ENCODE results near the gene GRK5.

Gene GRK5

GRCh38 chr10:119208553-119208940 lies 1.2 kb downstream of the GRK5 start:
- H3K9me3 ChIP-seq (ENCODE audit: severe bottlenecking), result no peaks in the 10 kb centered on the region
- no peaks in the 10 kb centered on the region; the same call in 1 of the 2 replicates for H3K36me3 ChIP-seq
- peak overlapping the region; percentile 77 for H3K27ac ChIP-seq
- no peak for TF ChIP-seq CTCF (IDR thresholded peaks at IDR 0.05; ENCODE audit: low read depth, low read length)
- no peaks in the 10 kb centered on the region for H3K27me3 ChIP-seq (ENCODE audit: insufficient read depth, low read depth, severe bottlenecking)
- H3K4me3 ChIP-seq (ENCODE audit: low read depth, low read length), result peak overlapping the region; percentile 54
- no peak for DNase-seq

- peak overlapping the region; percentile 54 for H3K4me3 ChIP-seq (ENCODE audit: low read depth, low read length)
- no peaks in the 10 kb centered on the region; the same call in 1 of the 2 replicates for H3K36me3 ChIP-seq
- DNase-seq, result peak; percentile 77
- H3K27me3 ChIP-seq (ENCODE audit: insufficient read depth, low read depth, severe bottlenecking), result no peaks in the 10 kb centered on the region
- H3K9me3 ChIP-seq (ENCODE audit: severe bottlenecking), result no peaks in the 10 kb centered on the region
- peak overlapping the region; percentile 80 for H3K27ac ChIP-seq
- peak; percentile 85 for TF ChIP-seq CTCF (IDR thresholded peaks at IDR 0.05; ENCODE audit: low read depth, low read length)
Observed at GRCh38 chr10:119209035-119209735, 1.8 kb downstream of the GRK5 start.

GRCh38 chr10:119209736-119210355 lies 2.5 kb downstream of the GRK5 start:
- TF ChIP-seq CTCF (IDR thresholded peaks at IDR 0.05; ENCODE audit: low read depth, low read length), result no peak
- no peaks in the 10 kb centered on the region for H3K9me3 ChIP-seq (ENCODE audit: severe bottlenecking)
- H3K27me3 ChIP-seq (ENCODE audit: insufficient read depth, low read depth, severe bottlenecking), result no peaks in the 10 kb centered on the region
- H3K4me3 ChIP-seq (ENCODE audit: low read depth, low read length), result peak overlapping the region; percentile 54
- no peaks in the 10 kb centered on the region; the same call in 1 of the 2 replicates for H3K36me3 ChIP-seq
- DNase-seq, result no peak
- peak overlapping the region; percentile 80 for H3K27ac ChIP-seq

GRCh38 chr10:119210633-119211032 lies 3.3 kb downstream of the GRK5 start:
- TF ChIP-seq CTCF (IDR thresholded peaks at IDR 0.05; ENCODE audit: low read depth, low read length), result no peak
- DNase-seq, result no peak
- Histone ChIP-seq H3K36me3 (no peaks in the 10 kb centered on the region; the same call in 1 of the 2 replicates), H3K4me3 (ENCODE audit: low read depth, low read length) (no peak overlapping the region), H3K27me3 (ENCODE audit: insufficient read depth, low read depth, severe bottlenecking) (no peaks in the 10 kb centered on the region), H3K9me3 (ENCODE audit: severe bottlenecking) (no peaks in the 10 kb centered on the region), H3K27ac (peak overlapping the region; percentile 80)

- H3K4me3 ChIP-seq (ENCODE audit: low read depth, low read length), result peak overlapping the region; percentile 9; the same call in 1 of the 2 replicates
- no peaks in the 10 kb centered on the region for H3K27me3 ChIP-seq (ENCODE audit: insufficient read depth, low read depth, severe bottlenecking)
- H3K9me3 ChIP-seq (ENCODE audit: severe bottlenecking), result no peaks in the 10 kb centered on the region
- DNase-seq, result no peak
- no peaks in the 10 kb centered on the region; the same call in 1 of the 2 replicates for H3K36me3 ChIP-seq
- peak overlapping the region; percentile 80 for H3K27ac ChIP-seq
- no peak for TF ChIP-seq CTCF (IDR thresholded peaks at IDR 0.05; ENCODE audit: low read depth, low read length)
Observed at GRCh38 chr10:119211176-119211575, 3.8 kb downstream of the GRK5 start.
